IMR-90 (cell line): ENCODE measurements around the gene PCNX2. TPM values are rescaled to one million over a fixed set of nuclear protein-coding genes. Genes with fewer than 3 reads are reported as not detected.

Experiments
- ATAC-seq: fragments of 200-7000 bp; cut with Tn5 transposase; 2 replicates; pipeline ENCODE4 v1.9.1; 2020; ENCODE audit warnings: low read depth, mild to moderate bottlenecking, moderate library complexity
- BruUV-seq: library from RNA; stranded (reverse); fragments of 400-500 nt; replicated peaks from 2 replicates; lab custom pipeline; 2021; lab: Mats Ljungman, UMichigan
- CTCF ChIA-PET: fragments of 300-600 bp; formaldehyde crosslinking; extraction: SDS; loops from one replicate; lab custom pipeline; 2021; ENCODE audit warnings: antibody characterized with exemption; lab: Yijun Ruan, JAX
- POLR2A ChIA-PET: fragments of 300-600 bp; sonication (Branson Sonifier 250); formaldehyde crosslinking; loops from one replicate; lab custom pipeline; 2022; ENCODE audit warnings: antibody characterized with exemption; ENCODE audit not compliant: unreplicated experiment; lab: Charles Lee
- DNase-seq: peaks from one replicate; pipeline ENCODE4 v3.0.0; 2013
- H2AFZ ChIP-seq: replicated peaks from 2 replicates; pipeline ENCODE3; 2013; ENCODE audit warnings: low read length, mild to moderate bottlenecking; ENCODE audit not compliant: poor library complexity
- H2AK5ac ChIP-seq: 2 replicates; pipeline ENCODE4 v1.6.1; 2013; ENCODE audit warnings: low read depth, low read length, inconsistent platforms
- H2AK9ac ChIP-seq: replicated peaks from 2 replicates; pipeline ENCODE3; 2013; ENCODE audit warnings: mild to moderate bottlenecking, low read depth, low read length, moderate library complexity; ENCODE audit not compliant: poor library complexity
- H2BK120ac ChIP-seq: 2 replicates; pipeline ENCODE4 v1.6.1; 2013; ENCODE audit warnings: low read depth, low read length, inconsistent platforms
- H2BK15ac ChIP-seq: 3 replicates; pipeline ENCODE4 v1.6.1; 2013; ENCODE audit warnings: low read depth, low read length, inconsistent platforms
- H2BK20ac ChIP-seq: 2 replicates; pipeline ENCODE4 v1.6.1; 2013; ENCODE audit warnings: low read depth, mild to moderate bottlenecking, inconsistent platforms, low read length, moderate library complexity
- H2BK5ac ChIP-seq: 2 replicates; pipeline ENCODE4 v1.6.1; 2013; ENCODE audit warnings: mild to moderate bottlenecking, low read depth, low read length, inconsistent platforms; ENCODE audit not compliant: poor library complexity, severe bottlenecking
- H3K14ac ChIP-seq: replicated peaks from 2 replicates; pipeline ENCODE4 v1.6.1; 2013; ENCODE audit warnings: low read depth, low read length, inconsistent platforms
- H3K18ac ChIP-seq: 2 replicates; pipeline ENCODE4 v1.6.1; 2013; ENCODE audit warnings: low read depth, low read length, control low read depth
- H3K23ac ChIP-seq: 2 replicates; pipeline ENCODE4 v1.6.1; 2013; ENCODE audit warnings: low read depth, low read length, inconsistent platforms
- H3K27ac ChIP-seq: 2 replicates; pipeline ENCODE4 v1.5.1; 2013; ENCODE audit warnings: mild to moderate bottlenecking, control low read depth, low read length; ENCODE audit not compliant: insufficient read depth
- H3K27me3 ChIP-seq: 2 replicates; pipeline ENCODE4 v1.6.1; 2013; ENCODE audit warnings: low read length; ENCODE audit not compliant: control insufficient read depth, insufficient read depth
- H3K36me3 ChIP-seq: 2 replicates; pipeline ENCODE4 v1.6.1; 2013; ENCODE audit warnings: low read length, mixed read lengths; ENCODE audit not compliant: control insufficient read depth, insufficient read depth
- H3K4ac ChIP-seq: 2 replicates; pipeline ENCODE4 v1.6.1; 2013; ENCODE audit warnings: low read depth, low read length, inconsistent platforms
- H3K4me1 ChIP-seq: 2 replicates; pipeline ENCODE4 v1.6.1; 2013; ENCODE audit warnings: low read length, mixed read lengths; ENCODE audit not compliant: control insufficient read depth, insufficient read depth
- H3K4me2 ChIP-seq: 2 replicates; pipeline ENCODE4 v1.6.1; 2013; ENCODE audit warnings: low read depth, mild to moderate bottlenecking, control low read depth, low read length, moderate library complexity
- H3K4me3 ChIP-seq: 2 replicates; pipeline ENCODE4 v1.5.1; 2013; ENCODE audit warnings: low read depth, mild to moderate bottlenecking, control low read depth, low read length, moderate library complexity; ENCODE audit not compliant: insufficient read depth
- H3K56ac ChIP-seq: 2 replicates; pipeline ENCODE4 v1.6.1; 2013; ENCODE audit warnings: low read length, inconsistent platforms; ENCODE audit not compliant: insufficient read depth; ENCODE audit errors: extremely low read depth
- H3K79me1 ChIP-seq, 2 experiments: 2 replicates each; pipeline ENCODE4 v1.6.1; 2013; ENCODE audit warnings: low read length in 2 of 2, inconsistent platforms in 1 of 2, low read depth in 1 of 2
- H3K9ac ChIP-seq: 2 replicates; pipeline ENCODE4 v1.6.1; 2013; ENCODE audit warnings: low read depth, low read length, control low read depth
- H3K9me1 ChIP-seq: 2 replicates; pipeline ENCODE4 v1.6.1; 2013; ENCODE audit warnings: low read length, inconsistent platforms; ENCODE audit not compliant: insufficient read depth
- H3K9me3 ChIP-seq: 2 replicates; pipeline ENCODE4 v1.6.1; 2013; ENCODE audit warnings: low read length; ENCODE audit not compliant: control insufficient read depth, insufficient read depth
- H4K20me1 ChIP-seq: 2 replicates; pipeline ENCODE4 v1.6.1; 2013; ENCODE audit warnings: low read length, inconsistent platforms; ENCODE audit not compliant: insufficient read depth
- H4K5ac ChIP-seq: 2 replicates; pipeline ENCODE4 v1.6.1; 2013; ENCODE audit warnings: mild to moderate bottlenecking, low read depth, low read length, control low read depth
- H4K8ac ChIP-seq, 2 experiments: 2 replicates each; pipeline ENCODE4 v1.6.1; 2013; ENCODE audit warnings: low read depth in 2 of 2, low read length in 2 of 2, control low read depth in 1 of 2, inconsistent platforms in 1 of 2
- H4K91ac ChIP-seq: 2 replicates; pipeline ENCODE4 v1.6.1; 2013; ENCODE audit warnings: low read depth, low read length, inconsistent platforms; ENCODE audit not compliant: insufficient read depth
- CHD1 ChIP-seq: IDR thresholded peaks from 2 replicates; pipeline ENCODE4 v1.6.1; 2012; ENCODE audit warnings: low read depth, low read length, improper control_type of control experiment
- MAFK ChIP-seq: IDR thresholded peaks from 2 replicates; pipeline ENCODE4 v1.6.1; 2012; ENCODE audit warnings: low read depth, low read length, improper control_type of control experiment
- WGBS, 2 experiments: methylation state at CpG; one replicate each; pipeline versions ENCODE4 v1.1.5 to v1.1.7; 2013; ENCODE audit warnings: missing lambda C conversion rate in 2 of 2; ENCODE audit not compliant: insufficient read length in 1 of 2; ENCODE audit errors: extremely low coverage in 2 of 2; 5-methylcytosine and 5-hydroxymethylcytosine counted together
- dilution Hi-C: fragments of 300-500 bp; cut with HindIII; formaldehyde crosslinking; loops from one replicate; pipeline ENCODE4 v1.14.3; 2018; ENCODE audit warnings: low sequenced_read_pairs; ENCODE audit not compliant: unreplicated experiment
- in situ Hi-C: fragments of 300-500 bp; cut with MboI; formaldehyde crosslinking; loops from 3 replicates; pipeline ENCODE4 v1.14.3; 2019; ENCODE audit warnings: low sequenced_read_pairs, inconsistent platforms, mixed read lengths
- intact Hi-C: fragments of 100-400 bp; cut with micrococcal nuclease; formaldehyde crosslinking; loops from 2 replicates; pipeline ENCODE4 v1.10.0; 2022
- polyA plus RNA-seq, 3 experiments: library from polyadenylated mRNA; depleted of rRNA; stranded (reverse); fragments of >200 nt; gene quantifications; 2 replicates each; pipeline ENCODE4 v1.2.3, GENCODE V29; 2012; ENCODE audit warnings: low replicate concordance in 1 of 3
- total RNA-seq: library from RNA; depleted of rRNA; stranded (reverse); fragments of >200 nt; gene quantifications from 2 replicates; pipeline ENCODE4 v1.2.3, GENCODE V29; 2012

PCNX2 gene
- total and polyA plus RNA-seq, 2 of the 4 experiments (the other 2 are of a cell fraction) = 15.9 to 22.6 TPM

DNA sequence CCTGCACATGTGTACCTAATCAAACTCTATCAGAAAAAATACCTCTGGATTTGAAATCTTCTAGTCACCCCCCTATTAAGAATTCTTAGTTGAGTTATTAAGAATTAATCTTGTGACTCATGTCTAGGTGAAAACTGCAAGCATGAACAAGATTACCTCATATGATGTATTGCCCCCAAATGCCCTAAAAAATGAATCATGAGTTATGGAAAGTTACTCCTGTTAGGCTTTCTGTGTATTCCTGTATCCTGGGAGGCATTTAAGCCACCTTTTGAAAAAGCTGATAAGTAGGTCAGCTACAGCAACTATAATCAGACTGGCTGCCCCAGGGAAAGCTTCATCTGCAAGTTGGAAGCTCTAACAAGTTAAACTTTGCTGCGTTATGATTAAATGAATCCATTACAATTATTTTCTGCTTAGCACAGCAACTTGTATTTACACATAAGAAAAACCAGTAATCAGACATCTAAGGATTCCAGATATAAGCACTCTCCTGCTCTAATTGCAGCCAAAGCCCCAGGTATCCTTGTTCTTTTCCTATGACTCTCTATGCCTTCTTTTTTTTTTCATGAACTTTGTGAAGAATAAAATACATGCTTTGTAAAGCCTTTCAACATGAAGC lies 197.5 kb downstream of the PCNX2 start:
- Histone ChIP-seq H2BK120ac (no peak overlapping the region), H2AK9ac (no peak overlapping the region), H2BK5ac (no peak overlapping the region), H2AFZ (no peak overlapping the region), H4K8ac (no peak overlapping the region), H4K91ac (no peak overlapping the region), H2AK5ac (no peak overlapping the region), H3K4me1 (no peaks in the 10 kb centered on the region), H3K56ac (no peak overlapping the region), H3K4me2 (no peak overlapping the region), H3K36me3 (peaks cover 2% of the 10 kb centered on the region; the same call in 1 of the 2 replicates), H3K79me1 (no peaks in the 10 kb centered on the region), H3K27ac (no peak overlapping the region), H3K27me3 (no peaks in the 10 kb centered on the region), H3K9me1 (no peaks in the 10 kb centered on the region), H2BK15ac (no peak overlapping the region), H3K9me3 (no peaks in the 10 kb centered on the region), H3K23ac (no peak overlapping the region), H4K5ac (no peak overlapping the region), H2BK20ac (no peak overlapping the region), H4K20me1 (no peaks in the 10 kb centered on the region), H3K14ac (no peak overlapping the region), H3K9ac (no peak overlapping the region), H3K4me3 (no peak overlapping the region), H3K4ac (no peak overlapping the region), H3K18ac (no peak overlapping the region)
- peak; percentile 72 for TF ChIP-seq MAFK
- TF ChIP-seq CHD1 = no peak
- no peak for ATAC-seq
- CTCF ChIA-PET = no interaction called here
- peak; percentile 39 for DNase-seq
- in situ Hi-C loops (no loop called here), intact Hi-C loops (no loop called here), dilution Hi-C loops (no loop called here)
- no TSS peak for BruUV-seq
- 100% methylated on average over 1 of the region's 1 CpG; no CpG with 5 or more reads in 1 of the 2 experiments for WGBS, 2 experiments
- POLR2A ChIA-PET = no interaction called here
